ENCODE data around the gene PSMF1.

PSMF1 gene

GRCh38 chr20:1122388-1123315, 4.2 kb downstream of the PSMF1 start:
- Histone ChIP-seq H3K9ac (ENCODE audit: low read length in 2 of 2) (no peak overlapping the region), H3K27me3 (ENCODE audit: control insufficient read depth in 1 of 2, insufficient read depth in 2 of 2, low read length in 2 of 2) (no peaks in the 10 kb centered on the region), H3K4me3 (ENCODE audit: low read length in 2 of 2) (no peak overlapping the region), H3K4me1 (ENCODE audit: control insufficient read depth, insufficient read depth, low read length) (peaks cover 38% of the 10 kb centered on the region), H3K9me3 (ENCODE audit: control insufficient read depth in 2 of 2, low read length in 2 of 2) (no peaks in the 10 kb centered on the region), H3K36me3 (ENCODE audit: control insufficient read depth in 2 of 2, insufficient read depth in 2 of 2, low read length in 2 of 2) (peaks cover 24 to 33% of the 10 kb centered on the region in 2 donors), H3K27ac (ENCODE audit: low read length) (no peak overlapping the region)

- Histone ChIP-seq H3K27ac (ENCODE audit: low read length) (no peak overlapping the region), H3K9ac (ENCODE audit: low read length in 2 of 2) (no peak overlapping the region), H3K4me3 (ENCODE audit: low read length in 2 of 2) (no peak overlapping the region), H3K27me3 (ENCODE audit: control insufficient read depth in 1 of 2, insufficient read depth in 2 of 2, low read length in 2 of 2) (no peaks in the 10 kb centered on the region), H3K9me3 (ENCODE audit: control insufficient read depth in 2 of 2, low read length in 2 of 2) (no peaks in the 10 kb centered on the region), H3K4me1 (ENCODE audit: control insufficient read depth, insufficient read depth, low read length) (peaks cover 35% of the 10 kb centered on the region), H3K36me3 (ENCODE audit: control insufficient read depth in 2 of 2, insufficient read depth in 2 of 2, low read length in 2 of 2) (peaks cover 32 to 41% of the 10 kb centered on the region in 2 donors)
These were observed 5.3 kb downstream of the PSMF1 start for GRCh38 chr20:1123666-1124065.

- Histone ChIP-seq H3K4me1 (ENCODE audit: control insufficient read depth, insufficient read depth, low read length) (peaks cover 28% of the 10 kb centered on the region), H3K27me3 (ENCODE audit: control insufficient read depth in 1 of 2, insufficient read depth in 2 of 2, low read length in 2 of 2) (no peaks in the 10 kb centered on the region), H3K9ac (ENCODE audit: low read length in 2 of 2) (no peak overlapping the region), H3K9me3 (ENCODE audit: control insufficient read depth in 2 of 2, low read length in 2 of 2) (no peaks in the 10 kb centered on the region), H3K27ac (ENCODE audit: low read length) (no peak overlapping the region), H3K4me3 (ENCODE audit: low read length in 2 of 2) (no peak overlapping the region), H3K36me3 (ENCODE audit: control insufficient read depth in 2 of 2, insufficient read depth in 2 of 2, low read length in 2 of 2) (peaks cover 35 to 45% of the 10 kb centered on the region in 2 donors)
These were observed 6.0 kb downstream of the PSMF1 start for GRCh38 chr20:1124421-1124820.

GRCh38 chr20:1125277-1125676, 6.9 kb downstream of the PSMF1 start:
- no peak overlapping the region for H3K27ac ChIP-seq (ENCODE audit: low read length)
- peaks cover 20% of the 10 kb centered on the region for H3K4me1 ChIP-seq (ENCODE audit: control insufficient read depth, insufficient read depth, low read length)
- peaks cover 32 to 50% of the 10 kb centered on the region in 2 donors for H3K36me3 ChIP-seq (ENCODE audit: control insufficient read depth in 2 of 2, insufficient read depth in 2 of 2, low read length in 2 of 2)
- no peaks in the 10 kb centered on the region for H3K27me3 ChIP-seq (ENCODE audit: control insufficient read depth in 1 of 2, insufficient read depth in 2 of 2, low read length in 2 of 2)
- no peaks in the 10 kb centered on the region for H3K9me3 ChIP-seq (ENCODE audit: control insufficient read depth in 2 of 2, low read length in 2 of 2)
- H3K9ac ChIP-seq (ENCODE audit: low read length in 2 of 2): no peak overlapping the region
- H3K4me3 ChIP-seq (ENCODE audit: low read length in 2 of 2): no peak overlapping the region

GRCh38 chr20:1127840-1128239, 9.4 kb downstream of the PSMF1 start:
- Histone ChIP-seq H3K27ac (ENCODE audit: low read length) (no peak overlapping the region), H3K9me3 (ENCODE audit: control insufficient read depth in 2 of 2, low read length in 2 of 2) (no peaks in the 10 kb centered on the region), H3K4me1 (ENCODE audit: control insufficient read depth, insufficient read depth, low read length) (no peaks in the 10 kb centered on the region), H3K27me3 (ENCODE audit: control insufficient read depth in 1 of 2, insufficient read depth in 2 of 2, low read length in 2 of 2) (no peaks in the 10 kb centered on the region), H3K4me3 (ENCODE audit: low read length in 2 of 2) (no peak overlapping the region), H3K36me3 (ENCODE audit: control insufficient read depth in 2 of 2, insufficient read depth in 2 of 2, low read length in 2 of 2) (peaks cover 39 to 61% of the 10 kb centered on the region in 2 donors), H3K9ac (ENCODE audit: low read length in 2 of 2) (no peak overlapping the region)

- Histone ChIP-seq H3K27me3 (ENCODE audit: control insufficient read depth in 1 of 2, insufficient read depth in 2 of 2, low read length in 2 of 2) (no peaks in the 10 kb centered on the region), H3K4me1 (ENCODE audit: control insufficient read depth, insufficient read depth, low read length) (no peaks in the 10 kb centered on the region), H3K9me3 (ENCODE audit: control insufficient read depth in 2 of 2, low read length in 2 of 2) (no peaks in the 10 kb centered on the region), H3K27ac (ENCODE audit: low read length) (no peak overlapping the region), H3K9ac (ENCODE audit: low read length in 2 of 2) (no peak overlapping the region), H3K36me3 (ENCODE audit: control insufficient read depth in 2 of 2, insufficient read depth in 2 of 2, low read length in 2 of 2) (peaks cover 48 to 67% of the 10 kb centered on the region in 2 donors), H3K4me3 (ENCODE audit: low read length in 2 of 2) (no peak overlapping the region)
These were observed 11.8 kb downstream of the PSMF1 start for GRCh38 chr20:1130058-1130694.

- Histone ChIP-seq H3K9me3 (ENCODE audit: control insufficient read depth in 2 of 2, low read length in 2 of 2) (no peaks in the 10 kb centered on the region), H3K9ac (ENCODE audit: low read length in 2 of 2) (no peak overlapping the region), H3K4me3 (ENCODE audit: low read length in 2 of 2) (no peak overlapping the region), H3K4me1 (ENCODE audit: control insufficient read depth, insufficient read depth, low read length) (no peaks in the 10 kb centered on the region), H3K27ac (ENCODE audit: low read length) (no peak overlapping the region), H3K36me3 (ENCODE audit: control insufficient read depth in 2 of 2, insufficient read depth in 2 of 2, low read length in 2 of 2) (peaks cover 51 to 67% of the 10 kb centered on the region in 2 donors), H3K27me3 (ENCODE audit: control insufficient read depth in 1 of 2, insufficient read depth in 2 of 2, low read length in 2 of 2) (no peaks in the 10 kb centered on the region)
These were observed 12.4 kb downstream of the PSMF1 start for GRCh38 chr20:1130847-1131246.

- Histone ChIP-seq H3K9ac (ENCODE audit: low read length in 2 of 2) (no peak overlapping the region), H3K27me3 (ENCODE audit: control insufficient read depth in 1 of 2, insufficient read depth in 2 of 2, low read length in 2 of 2) (no peaks in the 10 kb centered on the region), H3K4me1 (ENCODE audit: control insufficient read depth, insufficient read depth, low read length) (no peaks in the 10 kb centered on the region), H3K36me3 (ENCODE audit: control insufficient read depth in 2 of 2, insufficient read depth in 2 of 2, low read length in 2 of 2) (peaks cover 49 to 67% of the 10 kb centered on the region in 2 donors), H3K4me3 (ENCODE audit: low read length in 2 of 2) (no peak overlapping the region), H3K27ac (ENCODE audit: low read length) (no peak overlapping the region), H3K9me3 (ENCODE audit: control insufficient read depth in 2 of 2, low read length in 2 of 2) (no peaks in the 10 kb centered on the region)
These were observed 13.0 kb downstream of the PSMF1 start for GRCh38 chr20:1131354-1131753.

GRCh38 chr20:1134355-1134754, 16.0 kb downstream of the PSMF1 start:
- Histone ChIP-seq H3K4me1 (ENCODE audit: control insufficient read depth, insufficient read depth, low read length) (no peaks in the 10 kb centered on the region), H3K27ac (ENCODE audit: low read length) (no peak overlapping the region), H3K9ac (ENCODE audit: low read length in 2 of 2) (no peak overlapping the region), H3K27me3 (ENCODE audit: control insufficient read depth in 1 of 2, insufficient read depth in 2 of 2, low read length in 2 of 2) (no peaks in the 10 kb centered on the region), H3K4me3 (ENCODE audit: low read length in 2 of 2) (no peak overlapping the region), H3K9me3 (ENCODE audit: control insufficient read depth in 2 of 2, low read length in 2 of 2) (no peaks in the 10 kb centered on the region), H3K36me3 (ENCODE audit: control insufficient read depth in 2 of 2, insufficient read depth in 2 of 2, low read length in 2 of 2) (peaks cover 38 to 52% of the 10 kb centered on the region in 2 donors)

- H3K36me3 ChIP-seq (ENCODE audit: control insufficient read depth in 2 of 2, insufficient read depth in 2 of 2, low read length in 2 of 2): peaks cover 37 to 48% of the 10 kb centered on the region in 2 donors
- H3K27me3 ChIP-seq (ENCODE audit: control insufficient read depth in 1 of 2, insufficient read depth in 2 of 2, low read length in 2 of 2): no peaks in the 10 kb centered on the region
These were observed 16.4 kb downstream of the PSMF1 start for GRCh38 chr20:1134836-1135235.

GRCh38 chr20:1137236-1137635, 18.8 kb downstream of the PSMF1 start:
- no peaks in the 10 kb centered on the region for H3K4me1 ChIP-seq (ENCODE audit: control insufficient read depth, insufficient read depth, low read length)
- H3K27ac ChIP-seq (ENCODE audit: low read length): no peak overlapping the region
- no peak overlapping the region for H3K9ac ChIP-seq (ENCODE audit: low read length in 2 of 2)
- no peaks in the 10 kb centered on the region for H3K9me3 ChIP-seq (ENCODE audit: control insufficient read depth in 2 of 2, low read length in 2 of 2)
- H3K36me3 ChIP-seq (ENCODE audit: control insufficient read depth in 2 of 2, insufficient read depth in 2 of 2, low read length in 2 of 2): peaks cover 26 to 32% of the 10 kb centered on the region in 2 donors
- no peaks in the 10 kb centered on the region for H3K27me3 ChIP-seq (ENCODE audit: control insufficient read depth in 1 of 2, insufficient read depth in 2 of 2, low read length in 2 of 2)
- H3K4me3 ChIP-seq (ENCODE audit: low read length in 2 of 2): no peak overlapping the region

More at GRCh38 chr20:1134836-1135235, 16.4 kb downstream of the PSMF1 start:
- Histone ChIP-seq H3K9me3 (ENCODE audit: control insufficient read depth in 2 of 2, low read length in 2 of 2) (no peaks in the 10 kb centered on the region), H3K4me1 (ENCODE audit: control insufficient read depth, insufficient read depth, low read length) (no peaks in the 10 kb centered on the region), H3K27ac (ENCODE audit: low read length) (no peak overlapping the region), H3K9ac (ENCODE audit: low read length in 2 of 2) (no peak overlapping the region), H3K4me3 (ENCODE audit: low read length in 2 of 2) (no peak overlapping the region)
